ENCODE measurements around the gene HPCAL4.
A peak's percentile ranks its signal among the peaks of the same experiment; 100 is the strongest.

The HPCAL4 gene

GRCh38 chr1:39647247-39647646 lies 44.0 kb downstream of the HPCAL4 start:
- H3K4me1 ChIP-seq (ENCODE audit: control insufficient read depth in 5 of 5, insufficient read depth in 5 of 5, low read length in 5 of 5): peaks cover 3 to 18% (median 12%) of the 10 kb centered on the region in 5 donors
- H3K9me3 ChIP-seq (ENCODE audit: control insufficient read depth in 5 of 5, low read length in 5 of 5): peaks cover 0 to 3% (median 0%) of the 10 kb centered on the region in 5 donors
- no peak overlapping the region for H3K9ac ChIP-seq (ENCODE audit: low read length in 5 of 5)
- no peaks in the 10 kb centered on the region for H3K27me3 ChIP-seq (ENCODE audit: control insufficient read depth in 5 of 5, insufficient read depth in 4 of 5, low read length in 5 of 5)
- no peaks in the 10 kb centered on the region for H3K36me3 ChIP-seq (ENCODE audit: control insufficient read depth in 5 of 5, insufficient read depth in 5 of 5, low read length in 5 of 5)
- no peak overlapping the region for H3K27ac ChIP-seq (ENCODE audit: low read depth, low read length)
- H3K4me3 ChIP-seq (ENCODE audit: low read depth in 1 of 5, low read length in 5 of 5): no peak overlapping the region

DNA sequence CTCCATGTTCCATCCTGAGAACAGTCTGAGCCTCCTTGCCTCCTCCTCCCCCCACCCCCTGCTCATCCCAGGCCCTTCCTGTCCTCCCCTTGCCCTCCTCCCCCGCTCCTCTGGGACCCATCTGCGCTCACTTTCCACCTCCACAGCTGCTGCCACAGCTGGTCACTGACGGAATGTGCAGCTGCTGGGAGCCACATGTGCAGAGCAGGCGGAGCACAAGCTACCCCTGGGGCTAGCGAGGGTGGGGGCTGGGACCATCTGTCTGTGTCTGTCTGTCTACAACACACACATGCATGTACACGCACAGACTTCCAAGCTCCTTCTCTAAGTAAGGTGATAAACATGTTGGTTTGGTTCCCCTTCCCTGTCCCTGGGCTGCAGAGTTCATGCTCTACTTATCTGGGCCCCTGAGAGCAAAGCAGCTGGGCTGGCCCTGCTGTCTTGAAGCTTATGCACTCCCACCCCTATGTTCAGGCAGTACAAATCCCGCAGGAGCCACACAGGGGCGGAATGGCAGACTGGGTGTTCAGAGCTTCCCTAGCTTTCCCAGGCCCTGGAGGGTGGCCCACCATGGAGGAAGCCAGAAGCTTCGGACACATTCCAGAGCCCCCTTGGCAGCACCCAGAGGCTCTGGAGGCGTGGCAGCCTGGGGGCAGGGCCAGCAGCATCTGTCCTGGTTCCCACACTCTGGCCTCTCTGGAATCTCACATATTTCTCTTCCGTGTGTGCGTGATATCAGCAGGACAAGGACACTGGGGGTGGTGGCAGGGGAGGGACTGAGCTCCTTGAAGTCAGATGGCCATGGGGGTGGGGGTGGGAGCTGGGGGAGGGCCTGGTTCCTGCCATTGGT lies 44.8 kb downstream of the HPCAL4 start:
- peak overlapping the region in 1 of 5 donors; percentile 5 for H3K4me3 ChIP-seq (ENCODE audit: low read depth in 1 of 5, low read length in 5 of 5)
- H3K27ac ChIP-seq (ENCODE audit: low read depth, low read length): no peak overlapping the region
- no peaks in the 10 kb centered on the region for H3K36me3 ChIP-seq (ENCODE audit: control insufficient read depth in 5 of 5, insufficient read depth in 5 of 5, low read length in 5 of 5)
- H3K9me3 ChIP-seq (ENCODE audit: control insufficient read depth in 5 of 5, low read length in 5 of 5): peaks cover 0 to 3% (median 0%) of the 10 kb centered on the region in 5 donors
- H3K4me1 ChIP-seq (ENCODE audit: control insufficient read depth in 5 of 5, insufficient read depth in 5 of 5, low read length in 5 of 5): peaks cover 3 to 17% (median 12%) of the 10 kb centered on the region in 5 donors
- no peaks in the 10 kb centered on the region for H3K27me3 ChIP-seq (ENCODE audit: control insufficient read depth in 5 of 5, insufficient read depth in 4 of 5, low read length in 5 of 5)
- no peak overlapping the region for H3K9ac ChIP-seq (ENCODE audit: low read length in 5 of 5)

GRCh38 chr1:39645411-39646043 lies 45.7 kb downstream of the HPCAL4 start:
- no peak overlapping the region for H3K27ac ChIP-seq (ENCODE audit: low read depth, low read length)
- no peak overlapping the region for H3K4me3 ChIP-seq (ENCODE audit: low read depth in 1 of 5, low read length in 5 of 5)
- no peak overlapping the region for H3K9ac ChIP-seq (ENCODE audit: low read length in 5 of 5)
- H3K4me1 ChIP-seq (ENCODE audit: control insufficient read depth in 5 of 5, insufficient read depth in 5 of 5, low read length in 5 of 5): peaks cover 3 to 17% (median 12%) of the 10 kb centered on the region in 5 donors
- peaks cover 0 to 3% (median 0%) of the 10 kb centered on the region in 5 donors for H3K9me3 ChIP-seq (ENCODE audit: control insufficient read depth in 5 of 5, low read length in 5 of 5)
- no peaks in the 10 kb centered on the region for H3K36me3 ChIP-seq (ENCODE audit: control insufficient read depth in 5 of 5, insufficient read depth in 5 of 5, low read length in 5 of 5)
- peaks cover 0 to 3% (median 0%) of the 10 kb centered on the region in 5 donors for H3K27me3 ChIP-seq (ENCODE audit: control insufficient read depth in 5 of 5, insufficient read depth in 4 of 5, low read length in 5 of 5)

DNA sequence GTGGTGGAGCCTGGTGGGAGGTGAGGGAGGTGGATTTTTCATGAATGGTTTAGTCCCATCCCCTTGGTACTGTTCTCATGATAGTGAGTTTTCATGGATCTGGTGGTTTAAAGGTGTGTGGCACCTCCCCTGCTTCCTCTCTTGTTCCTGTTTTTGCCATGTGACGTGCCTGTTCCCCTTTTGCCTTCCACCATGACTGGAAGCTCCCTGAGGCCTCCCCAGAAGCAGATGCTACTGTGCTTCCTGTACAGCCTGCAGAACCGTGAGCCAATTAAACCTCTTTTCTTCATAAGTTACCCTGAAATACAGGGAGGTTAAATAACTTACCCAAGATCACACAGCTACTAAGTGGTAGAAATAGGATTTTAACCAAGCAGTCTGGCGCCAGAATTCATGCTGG lies 47.5 kb downstream of the HPCAL4 start:
- peaks cover 3 to 29% (median 16%) of the 10 kb centered on the region in 5 donors for H3K4me1 ChIP-seq (ENCODE audit: control insufficient read depth in 5 of 5, insufficient read depth in 5 of 5, low read length in 5 of 5)
- no peak overlapping the region for H3K27ac ChIP-seq (ENCODE audit: low read depth, low read length)

GRCh38 chr1:39642796-39643195 lies 48.4 kb downstream of the HPCAL4 start:
- Histone ChIP-seq H3K4me1 (ENCODE audit: control insufficient read depth in 5 of 5, insufficient read depth in 5 of 5, low read length in 5 of 5) (peaks cover 3 to 29% (median 16%) of the 10 kb centered on the region in 5 donors), H3K9ac (ENCODE audit: low read length in 5 of 5) (no peak overlapping the region), H3K36me3 (ENCODE audit: control insufficient read depth in 5 of 5, insufficient read depth in 5 of 5, low read length in 5 of 5) (no peaks in the 10 kb centered on the region), H3K27me3 (ENCODE audit: control insufficient read depth in 5 of 5, insufficient read depth in 4 of 5, low read length in 5 of 5) (peaks cover 0 to 10% (median 5%) of the 10 kb centered on the region in 5 donors), H3K4me3 (ENCODE audit: low read depth in 1 of 5, low read length in 5 of 5) (no peak overlapping the region), H3K27ac (ENCODE audit: low read depth, low read length) (no peak overlapping the region), H3K9me3 (ENCODE audit: control insufficient read depth in 5 of 5, low read length in 5 of 5) (peaks cover 0 to 3% (median 0%) of the 10 kb centered on the region in 5 donors)

More for the DNA sequence above, 47.5 kb downstream of the HPCAL4 start:
- Histone ChIP-seq H3K9ac (ENCODE audit: low read length in 5 of 5) (no peak overlapping the region), H3K4me3 (ENCODE audit: low read depth in 1 of 5, low read length in 5 of 5) (no peak overlapping the region), H3K9me3 (ENCODE audit: control insufficient read depth in 5 of 5, low read length in 5 of 5) (peaks cover 0 to 3% (median 0%) of the 10 kb centered on the region in 5 donors), H3K27me3 (ENCODE audit: control insufficient read depth in 5 of 5, insufficient read depth in 4 of 5, low read length in 5 of 5) (peaks cover 0 to 8% (median 5%) of the 10 kb centered on the region in 5 donors), H3K36me3 (ENCODE audit: control insufficient read depth in 5 of 5, insufficient read depth in 5 of 5, low read length in 5 of 5) (no peaks in the 10 kb centered on the region)

- H3K27ac ChIP-seq (ENCODE audit: low read depth, low read length): no peak overlapping the region
- H3K27me3 ChIP-seq (ENCODE audit: control insufficient read depth in 5 of 5, insufficient read depth in 4 of 5, low read length in 5 of 5): peaks cover 0 to 19% (median 12%) of the 10 kb centered on the region in 5 donors
- peaks cover 0 to 12% (median 4%) of the 10 kb centered on the region in 5 donors for H3K4me1 ChIP-seq (ENCODE audit: control insufficient read depth in 5 of 5, insufficient read depth in 5 of 5, low read length in 5 of 5)
- H3K4me3 ChIP-seq (ENCODE audit: low read depth in 1 of 5, low read length in 5 of 5): no peak overlapping the region
- peaks cover 0 to 3% (median 0%) of the 10 kb centered on the region in 5 donors for H3K9me3 ChIP-seq (ENCODE audit: control insufficient read depth in 5 of 5, low read length in 5 of 5)
- no peak overlapping the region for H3K9ac ChIP-seq (ENCODE audit: low read length in 5 of 5)
- no peaks in the 10 kb centered on the region for H3K36me3 ChIP-seq (ENCODE audit: control insufficient read depth in 5 of 5, insufficient read depth in 5 of 5, low read length in 5 of 5)
These were observed 50.4 kb downstream of the HPCAL4 start for GRCh38 chr1:39640861-39641260.

GRCh38 chr1:39639305-39640130 lies 51.7 kb downstream of the HPCAL4 start, which contains the start of gene HEYL:
Gene HEYL, minus strand, starts transcription at chr1:39639643. Its CDS starts 18 bp downstream, at chr1:39639625.
- H3K4me3 ChIP-seq (ENCODE audit: low read depth in 1 of 5, low read length in 5 of 5): peak within 1 kb of the TSS; percentile 13 to 65 (median 58)
- no peak within 1 kb of the TSS for H3K27ac ChIP-seq (ENCODE audit: low read depth, low read length)
- H3K36me3 ChIP-seq (ENCODE audit: control insufficient read depth in 5 of 5, insufficient read depth in 5 of 5, low read length in 5 of 5): no peaks in the 10 kb centered on the region
- H3K4me1 ChIP-seq (ENCODE audit: control insufficient read depth in 5 of 5, insufficient read depth in 5 of 5, low read length in 5 of 5): peaks cover 0 to 12% (median 4%) of the 10 kb centered on the region in 5 donors
- H3K9ac ChIP-seq (ENCODE audit: low read length in 5 of 5): peak within 1 kb of the TSS in 2 of 5 donors; percentile 17 to 32
- peaks cover 0 to 3% (median 0%) of the 10 kb centered on the region in 5 donors for H3K9me3 ChIP-seq (ENCODE audit: control insufficient read depth in 5 of 5, low read length in 5 of 5)
- peaks cover 0 to 31% (median 12%) of the 10 kb centered on the region in 5 donors for H3K27me3 ChIP-seq (ENCODE audit: control insufficient read depth in 5 of 5, insufficient read depth in 4 of 5, low read length in 5 of 5)

GRCh38 chr1:39638965-39639304 lies 52.3 kb downstream of the HPCAL4 start:
- Histone ChIP-seq H3K27me3 (ENCODE audit: control insufficient read depth in 5 of 5, insufficient read depth in 4 of 5, low read length in 5 of 5) (peaks cover 0 to 31% (median 14%) of the 10 kb centered on the region in 5 donors), H3K27ac (ENCODE audit: low read depth, low read length) (no peak overlapping the region), H3K9ac (ENCODE audit: low read length in 5 of 5) (peak overlapping the region in 1 of 5 donors; percentile 17)

DNA sequence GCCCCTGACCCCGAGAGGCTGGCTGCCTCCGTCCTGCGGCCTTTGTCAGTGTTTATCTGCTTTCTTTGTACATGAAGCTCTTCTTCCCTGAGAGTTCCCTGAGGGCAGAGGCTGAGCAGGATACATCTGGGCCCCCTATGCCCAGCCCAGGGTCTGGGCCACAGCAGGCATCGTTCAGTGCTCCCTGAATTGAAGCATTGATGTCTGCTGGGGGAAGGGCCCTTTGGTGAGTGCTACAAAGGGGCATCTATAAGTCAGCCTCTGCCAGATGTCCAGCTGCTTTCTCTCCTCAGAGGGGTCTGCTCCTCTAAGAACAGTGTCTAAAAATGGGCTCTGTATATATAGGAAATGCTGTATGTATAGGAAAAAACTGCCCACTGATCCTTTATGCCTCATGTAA lies 53.9 kb downstream of the HPCAL4 start:
- no peak overlapping the region for H3K27ac ChIP-seq (ENCODE audit: low read depth, low read length)
- no peaks in the 10 kb centered on the region for H3K9me3 ChIP-seq (ENCODE audit: control insufficient read depth in 5 of 5, low read length in 5 of 5)
- H3K4me1 ChIP-seq (ENCODE audit: control insufficient read depth in 5 of 5, insufficient read depth in 5 of 5, low read length in 5 of 5): peaks cover 0 to 25% (median 11%) of the 10 kb centered on the region in 5 donors
- no peak overlapping the region for H3K9ac ChIP-seq (ENCODE audit: low read length in 5 of 5)
- H3K36me3 ChIP-seq (ENCODE audit: control insufficient read depth in 5 of 5, insufficient read depth in 5 of 5, low read length in 5 of 5): no peaks in the 10 kb centered on the region
- peaks cover 0 to 38% (median 20%) of the 10 kb centered on the region in 5 donors for H3K27me3 ChIP-seq (ENCODE audit: control insufficient read depth in 5 of 5, insufficient read depth in 4 of 5, low read length in 5 of 5)
- H3K4me3 ChIP-seq (ENCODE audit: low read depth in 1 of 5, low read length in 5 of 5): peak overlapping the region in 3 of 5 donors; percentile 17 to 54 (median 28)

More at GRCh38 chr1:39638965-39639304, 52.3 kb downstream of the HPCAL4 start:
- Histone ChIP-seq H3K4me3 (ENCODE audit: low read depth in 1 of 5, low read length in 5 of 5) (peak overlapping the region; percentile 13 to 65 (median 58)), H3K36me3 (ENCODE audit: control insufficient read depth in 5 of 5, insufficient read depth in 5 of 5, low read length in 5 of 5) (no peaks in the 10 kb centered on the region), H3K4me1 (ENCODE audit: control insufficient read depth in 5 of 5, insufficient read depth in 5 of 5, low read length in 5 of 5) (peaks cover 0 to 12% (median 4%) of the 10 kb centered on the region in 5 donors), H3K9me3 (ENCODE audit: control insufficient read depth in 5 of 5, low read length in 5 of 5) (peaks cover 0 to 3% (median 0%) of the 10 kb centered on the region in 5 donors)
